ENCODE measurements around the gene KLHL30.

DNA sequence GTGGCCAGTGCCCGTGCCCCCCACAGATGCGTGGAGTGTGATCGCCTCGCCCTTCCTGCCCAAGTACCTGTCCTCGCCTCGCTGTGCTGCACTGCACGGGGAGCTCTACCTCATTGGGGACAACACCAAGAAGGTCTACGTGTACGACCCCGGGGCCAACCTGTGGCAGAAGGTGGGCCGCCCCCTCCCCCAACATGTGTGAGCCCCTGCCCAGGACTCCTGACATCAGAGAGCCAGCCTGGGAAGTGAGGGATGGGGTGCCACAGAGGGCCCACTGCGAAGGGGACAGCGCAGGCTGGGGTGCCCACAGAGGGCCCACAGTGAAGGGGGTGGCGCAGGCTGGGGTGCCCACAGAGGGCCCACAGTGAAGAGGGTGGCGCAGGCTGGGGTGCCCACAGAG lies 10.5 kb downstream of the KLHL30 start:
- TF ChIP-seq GATA2 (IDR thresholded peaks at IDR 0.05; ENCODE audit: low read depth, low read length): no peak
- TF ChIP-seq GATA3 (IDR thresholded peaks at IDR 0.05; ENCODE audit: low read depth, low read length): no peak

Measured in SH-SY5Y (cell line).